ENCODE measurements around the gene FOXP1. TPM values are rescaled to one million over a fixed set of nuclear protein-coding genes. Genes with fewer than 3 reads are reported as not detected.

FOXP1 gene
- polyA plus RNA-seq, 1 donor from 2014 or later = 5.6 TPM

DNA sequence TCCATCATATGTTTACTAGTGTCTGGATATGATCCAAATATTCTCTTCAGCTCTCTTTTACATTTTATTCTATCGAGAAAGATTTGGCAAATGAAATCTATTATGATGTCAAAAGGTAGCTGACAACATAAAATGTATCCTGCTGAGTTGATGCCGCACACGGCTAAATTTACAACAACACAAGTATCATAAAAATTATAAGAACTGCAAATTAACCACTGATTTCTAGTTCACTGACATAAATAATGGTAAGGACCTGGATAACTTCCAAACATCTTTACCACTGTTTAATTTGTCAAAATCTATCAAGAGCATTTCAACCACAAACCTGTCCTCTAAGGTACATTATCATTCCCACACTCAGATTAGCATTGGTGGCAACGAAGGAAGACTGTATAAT is 244.5 kb downstream of the FOXP1 start:
- H3K9me3 ChIP-seq (ENCODE audit: low read length) = no peaks in the 10 kb centered on the region
- H3K27me3 ChIP-seq (ENCODE audit: insufficient read depth, low read depth, low read length) = no peaks in the 10 kb centered on the region
- H3K9me2 ChIP-seq (ENCODE audit: insufficient read depth, low read length) = no peaks in the 10 kb centered on the region
- H3K4me3 ChIP-seq (ENCODE audit: low read length) = peak overlapping the region; percentile 26
- H3K27ac ChIP-seq (ENCODE audit: low read length) = no peak overlapping the region
- no peak overlapping the region for H3K9ac ChIP-seq (ENCODE audit: low read length)
- no peak for TF ChIP-seq EZH2 (IDR thresholded peaks at IDR 0.05; ENCODE audit: borderline replicate concordance, insufficient read depth, low read length, poor library complexity, severe bottlenecking)
- TF ChIP-seq EP300 (conservative IDR thresholded peaks at IDR 0.05; ENCODE audit: poor library complexity, severe bottlenecking) = peak; percentile 46
- no peak for TF ChIP-seq TAF1 (IDR thresholded peaks at IDR 0.05; ENCODE audit: low read depth)
- TF ChIP-seq POLR2AphosphoS5 (IDR thresholded peaks at IDR 0.05) = peak; percentile 32
- TF ChIP-seq, protein P1, sequence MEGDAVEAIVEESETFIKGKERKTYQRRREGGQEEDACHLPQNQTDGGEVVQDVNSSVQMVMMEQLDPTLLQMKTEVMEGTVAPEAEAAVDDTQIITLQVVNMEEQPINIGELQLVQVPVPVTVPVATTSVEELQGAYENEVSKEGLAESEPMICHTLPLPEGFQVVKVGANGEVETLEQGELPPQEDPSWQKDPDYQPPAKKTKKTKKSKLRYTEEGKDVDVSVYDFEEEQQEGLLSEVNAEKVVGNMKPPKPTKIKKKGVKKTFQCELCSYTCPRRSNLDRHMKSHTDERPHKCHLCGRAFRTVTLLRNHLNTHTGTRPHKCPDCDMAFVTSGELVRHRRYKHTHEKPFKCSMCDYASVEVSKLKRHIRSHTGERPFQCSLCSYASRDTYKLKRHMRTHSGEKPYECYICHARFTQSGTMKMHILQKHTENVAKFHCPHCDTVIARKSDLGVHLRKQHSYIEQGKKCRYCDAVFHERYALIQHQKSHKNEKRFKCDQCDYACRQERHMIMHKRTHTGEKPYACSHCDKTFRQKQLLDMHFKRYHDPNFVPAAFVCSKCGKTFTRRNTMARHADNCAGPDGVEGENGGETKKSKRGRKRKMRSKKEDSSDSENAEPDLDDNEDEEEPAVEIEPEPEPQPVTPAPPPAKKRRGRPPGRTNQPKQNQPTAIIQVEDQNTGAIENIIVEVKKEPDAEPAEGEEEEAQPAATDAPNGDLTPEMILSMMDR (IDR thresholded peaks at IDR 0.05; ENCODE audit: poor library complexity, severe bottlenecking) = no peak
- no peak overlapping the region for H2AFZ ChIP-seq (ENCODE audit: low read depth, low read length)
- H4K20me1 ChIP-seq (ENCODE audit: insufficient read depth) = no peaks in the 10 kb centered on the region
- no peaks in the 10 kb centered on the region for H3K79me2 ChIP-seq (replicated peaks; ENCODE audit: insufficient read depth, low read length)
- H3F3A ChIP-seq (ENCODE audit: insufficient read depth, low read length, poor library complexity, severe bottlenecking) = no peaks in the 10 kb centered on the region
- H3K4me2 ChIP-seq (ENCODE audit: low read length) = peak overlapping the region; percentile 9
- no peaks in the 10 kb centered on the region for H3K36me3 ChIP-seq (ENCODE audit: insufficient read depth, low read length)

- Histone ChIP-seq H3K36me3 (ENCODE audit: insufficient read depth, low read length) (no peaks in the 10 kb centered on the region), H3K9me2 (ENCODE audit: insufficient read depth, low read length) (no peaks in the 10 kb centered on the region), H3K4me2 (ENCODE audit: low read length) (no peak overlapping the region), H3K9ac (ENCODE audit: low read length) (no peak overlapping the region), H3K9me3 (ENCODE audit: low read length) (no peaks in the 10 kb centered on the region), H3F3A (ENCODE audit: insufficient read depth, low read length, poor library complexity, severe bottlenecking) (no peaks in the 10 kb centered on the region), H3K27ac (ENCODE audit: low read length) (no peak overlapping the region), H3K79me2 (replicated peaks; ENCODE audit: insufficient read depth, low read length) (no peaks in the 10 kb centered on the region), H2AFZ (ENCODE audit: low read depth, low read length) (no peak overlapping the region), H4K20me1 (ENCODE audit: insufficient read depth) (no peaks in the 10 kb centered on the region), H3K4me3 (ENCODE audit: low read length) (no peak overlapping the region), H3K27me3 (ENCODE audit: insufficient read depth, low read depth, low read length) (no peaks in the 10 kb centered on the region)
- no peak for TF ChIP-seq TAF1 (IDR thresholded peaks at IDR 0.05; ENCODE audit: low read depth)
- TF ChIP-seq EP300 (conservative IDR thresholded peaks at IDR 0.05; ENCODE audit: poor library complexity, severe bottlenecking) = no peak
- TF ChIP-seq, protein P1 (IDR thresholded peaks at IDR 0.05; ENCODE audit: poor library complexity, severe bottlenecking) = no peak
- TF ChIP-seq EZH2 (IDR thresholded peaks at IDR 0.05; ENCODE audit: borderline replicate concordance, insufficient read depth, low read length, poor library complexity, severe bottlenecking) = no peak
- TF ChIP-seq RAD21 (conservative IDR thresholded peaks at IDR 0.05) = no peak
- TF ChIP-seq SMC3 (conservative IDR thresholded peaks at IDR 0.05; ENCODE audit: poor library complexity) = no peak
- TF ChIP-seq MXI1 (conservative IDR thresholded peaks at IDR 0.05; ENCODE audit: poor library complexity, severe bottlenecking) = no peak
- TF ChIP-seq POLR2AphosphoS5 (IDR thresholded peaks at IDR 0.05) = no peak
- TF ChIP-seq REST (IDR thresholded peaks at IDR 0.05; ENCODE audit: borderline replicate concordance) = no peak
These were observed 250.7 kb downstream of the FOXP1 start for GRCh38 chr3:71332813-71333212.
